GM12878 (cell line): ENCODE measurements around the gene POMP. TPM values are rescaled to one million over a fixed set of nuclear protein-coding genes. Genes with fewer than 3 reads are reported as not detected.

ENCODE experiments used
- ATF7 ChIP-seq: fragments of 450-650 bp; IDR thresholded peaks from 2 replicates; pipeline ENCODE4 v1.6.1; 2016; ENCODE audit warnings: low read depth, mild to moderate bottlenecking
- BCL11A ChIP-seq: IDR thresholded peaks from 2 replicates; pipeline ENCODE4 v1.6.1; 2011; ENCODE audit warnings: low read depth, low read length
- CBFB ChIP-seq: IDR thresholded peaks from 2 replicates; pipeline ENCODE4 v1.6.1; 2016; ENCODE audit warnings: antibody characterized with exemption, low read depth
- CHD1 ChIP-seq: IDR thresholded peaks from 2 replicates; pipeline ENCODE4 v1.6.1; 2012; ENCODE audit warnings: low read depth, low read length, improper control_type of control experiment
- CHD2 ChIP-seq: IDR thresholded peaks from 2 replicates; pipeline ENCODE4 v1.6.1; 2011; ENCODE audit warnings: low read depth, low read length, improper control_type of control experiment, borderline replicate concordance
- FOXM1 ChIP-seq: IDR thresholded peaks from 2 replicates; pipeline ENCODE4 v1.6.1; 2012; ENCODE audit warnings: low read depth, mild to moderate bottlenecking, inconsistent platforms, low read length, moderate library complexity
- IRF3 ChIP-seq: fragments of 450-650 bp; IDR thresholded peaks from 2 replicates; pipeline ENCODE4 v1.6.1; 2014; ENCODE audit warnings: mild to moderate bottlenecking
- IRF5 ChIP-seq: fragments of 450-650 bp; IDR thresholded peaks from 2 replicates; pipeline ENCODE4 v1.6.1; 2017; ENCODE audit warnings: borderline replicate concordance
- MEF2A ChIP-seq: IDR thresholded peaks from 2 replicates; pipeline ENCODE4 v1.6.1; 2011; ENCODE audit warnings: low read depth, mild to moderate bottlenecking, low read length, moderate library complexity; ENCODE audit not compliant: insufficient read depth
- MTA2 ChIP-seq: fragments of 450-650 bp; IDR thresholded peaks from 2 replicates; pipeline ENCODE4 v1.6.1; 2016; ENCODE audit warnings: low read depth, mild to moderate bottlenecking, moderate library complexity
- MTA3 ChIP-seq: IDR thresholded peaks from 2 replicates; pipeline ENCODE4 v1.6.1; 2012; ENCODE audit warnings: low read length, inconsistent platforms, borderline replicate concordance
- NBN ChIP-seq: fragments of 450-650 bp; IDR thresholded peaks from 2 replicates; pipeline ENCODE4 v1.6.1; 2016
- NFIC ChIP-seq: IDR thresholded peaks from 2 replicates; pipeline ENCODE4 v1.6.1; 2012; ENCODE audit warnings: low read depth, mild to moderate bottlenecking, inconsistent platforms, low read length, moderate library complexity
- NRF1 ChIP-seq: conservative IDR thresholded peaks from 2 replicates; pipeline ENCODE4 v1.6.1; 2011; ENCODE audit warnings: mild to moderate bottlenecking, low read depth, low read length, improper control_type of control experiment
- RAD21 ChIP-seq: IDR thresholded peaks from 2 replicates; pipeline ENCODE4 v1.6.1; 2011; ENCODE audit warnings: mild to moderate bottlenecking, low read depth, low read length, moderate library complexity; ENCODE audit not compliant: insufficient read depth
- REST ChIP-seq: IDR thresholded peaks from 2 replicates; pipeline ENCODE4 v1.6.1; 2012; ENCODE audit warnings: mild to moderate bottlenecking, low read depth, low read length
- ZNF24 ChIP-seq: fragments of 450-650 bp; IDR thresholded peaks from 2 replicates; pipeline ENCODE4 v1.6.1; 2017; ENCODE audit warnings: antibody characterized with exemption, mild to moderate bottlenecking
- ZZZ3 ChIP-seq: IDR thresholded peaks from 2 replicates; pipeline ENCODE4 v1.6.1; 2011; ENCODE audit warnings: low read depth; ENCODE audit not compliant: control insufficient read depth, insufficient read length
- polyA plus RNA-seq, 11 experiments: library from polyadenylated mRNA; depleted of rRNA in 4 of 11; unstranded in 6 of 11; stranded (reverse) in 5 of 11; fragments of >200 nt; fragmentation: Nextera tagmentation in 4 of 11; fragmentation: Illumina TruSeq in 1 of 11; extraction: Ambion mirVana in 4 of 11; extraction: Trizol in 1 of 11; gene quantifications; 1 replicate in 1 of 11; 2 replicates in 10 of 11; pipeline versions ENCODE4 v1.2.1 to v1.2.3, GENCODE V29; 2011 to 2016; ENCODE audit warnings: inconsistent platforms in 2 of 11, missing spikeins in 2 of 11, low read depth in 1 of 11
- total RNA-seq, 4 experiments: library from RNA; depleted of rRNA in 3 of 4; stranded (reverse); fragments of >200 nt in 3 of 4; fragmentation: Illumina TruSeq in 1 of 4; extraction: Trizol in 1 of 4; gene quantifications; 2 replicates each; pipeline versions ENCODE4 v1.2.1 to v1.2.3, GENCODE V29; 2013 to 2021

POMP gene
- total and polyA plus RNA-seq, 10 of the 15 experiments (the other 5 are each of a cell fraction or from before 2014, with no cell fraction given), result 90.4 to 668 (median 144) TPM

- peak; percentile 62; the same call in 1 of the 2 replicates for TF ChIP-seq NBN
- no peak for TF ChIP-seq CHD2
- TF ChIP-seq RAD21, result peak; percentile 93
- peak; percentile 90 for TF ChIP-seq MEF2A
- TF ChIP-seq ZZZ3, result no peak
- TF ChIP-seq FOXM1, result peak; percentile 85
- TF ChIP-seq NRF1, result no peak
- peak; percentile 65; the same call in 1 of the 2 replicates for TF ChIP-seq ATF7
- TF ChIP-seq REST, result no peak
- TF ChIP-seq IRF3, result no peak
- TF ChIP-seq CBFB, result peak; percentile 87; the same call in 1 of the 2 replicates
- no peak for TF ChIP-seq CHD1
- TF ChIP-seq NFIC, result peak; percentile 83
- TF ChIP-seq MTA2, result peak; percentile 71
- no peak for TF ChIP-seq IRF5
- TF ChIP-seq ZNF24, result no peak; the same call in 1 of the 2 replicates
- TF ChIP-seq MTA3, result peak; percentile 71; the same call in 1 of the 2 replicates
- TF ChIP-seq BCL11A, result peak; percentile 29; the same call in 1 of the 2 replicates
These were observed 22.1 kb upstream of the POMP start (continued) for GRCh38 chr13:28636677-28637317.
